ENCODE measurements around the gene PARD3B.

PARD3B gene

DNA sequence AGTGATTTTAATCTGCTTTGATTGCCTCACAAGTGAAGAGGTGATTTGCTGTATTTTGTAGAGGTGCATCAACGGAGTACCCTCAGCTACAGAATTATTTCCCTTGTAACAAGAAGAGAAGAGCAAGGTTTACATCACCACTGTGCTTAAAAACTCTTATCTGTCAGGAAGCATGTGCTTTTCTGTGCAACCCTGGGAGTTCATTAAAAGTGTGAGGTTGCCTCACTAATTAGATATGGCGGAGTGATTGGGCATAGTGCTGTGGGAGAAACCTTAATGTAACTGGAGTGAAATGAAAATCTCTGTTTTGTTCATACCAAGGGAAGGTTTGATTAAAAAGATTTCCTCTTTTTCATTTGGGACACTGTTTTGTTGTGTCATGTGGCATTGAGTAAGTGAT, 544.7 kb downstream of the PARD3B start:
- TF ChIP-seq, protein P1, sequence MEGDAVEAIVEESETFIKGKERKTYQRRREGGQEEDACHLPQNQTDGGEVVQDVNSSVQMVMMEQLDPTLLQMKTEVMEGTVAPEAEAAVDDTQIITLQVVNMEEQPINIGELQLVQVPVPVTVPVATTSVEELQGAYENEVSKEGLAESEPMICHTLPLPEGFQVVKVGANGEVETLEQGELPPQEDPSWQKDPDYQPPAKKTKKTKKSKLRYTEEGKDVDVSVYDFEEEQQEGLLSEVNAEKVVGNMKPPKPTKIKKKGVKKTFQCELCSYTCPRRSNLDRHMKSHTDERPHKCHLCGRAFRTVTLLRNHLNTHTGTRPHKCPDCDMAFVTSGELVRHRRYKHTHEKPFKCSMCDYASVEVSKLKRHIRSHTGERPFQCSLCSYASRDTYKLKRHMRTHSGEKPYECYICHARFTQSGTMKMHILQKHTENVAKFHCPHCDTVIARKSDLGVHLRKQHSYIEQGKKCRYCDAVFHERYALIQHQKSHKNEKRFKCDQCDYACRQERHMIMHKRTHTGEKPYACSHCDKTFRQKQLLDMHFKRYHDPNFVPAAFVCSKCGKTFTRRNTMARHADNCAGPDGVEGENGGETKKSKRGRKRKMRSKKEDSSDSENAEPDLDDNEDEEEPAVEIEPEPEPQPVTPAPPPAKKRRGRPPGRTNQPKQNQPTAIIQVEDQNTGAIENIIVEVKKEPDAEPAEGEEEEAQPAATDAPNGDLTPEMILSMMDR (IDR thresholded peaks at IDR 0.05; ENCODE audit: insufficient read depth, missing control alignments) = no peak
- DNase-seq (ENCODE audit: insufficient read length, low spot score) (no peak), FAIRE-seq (no peak)

DNA sequence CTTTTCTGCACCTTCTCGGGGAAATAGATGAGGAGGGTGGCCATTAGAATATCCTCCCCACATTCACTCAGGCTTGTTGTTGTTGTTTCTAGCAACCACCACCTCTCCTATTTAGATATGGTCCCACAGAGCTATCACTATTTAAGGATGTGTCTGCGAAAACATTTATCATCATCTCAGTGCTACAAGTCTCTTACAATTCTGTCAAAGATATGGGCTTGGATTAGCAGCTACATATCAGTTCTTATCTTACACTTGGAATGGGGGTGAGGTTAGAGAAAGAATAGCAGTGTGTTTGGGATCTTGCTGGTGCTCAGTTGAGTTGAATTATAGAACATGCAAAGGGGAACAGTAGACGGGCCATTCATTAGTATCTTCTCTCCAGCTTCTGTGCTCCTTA, 546.1 kb downstream of the PARD3B start:
- TF ChIP-seq, protein P1 (IDR thresholded peaks at IDR 0.05; ENCODE audit: insufficient read depth, missing control alignments) = no peak
- DNase-seq (ENCODE audit: insufficient read length, low spot score) = no peak
- FAIRE-seq = no peak

DNA sequence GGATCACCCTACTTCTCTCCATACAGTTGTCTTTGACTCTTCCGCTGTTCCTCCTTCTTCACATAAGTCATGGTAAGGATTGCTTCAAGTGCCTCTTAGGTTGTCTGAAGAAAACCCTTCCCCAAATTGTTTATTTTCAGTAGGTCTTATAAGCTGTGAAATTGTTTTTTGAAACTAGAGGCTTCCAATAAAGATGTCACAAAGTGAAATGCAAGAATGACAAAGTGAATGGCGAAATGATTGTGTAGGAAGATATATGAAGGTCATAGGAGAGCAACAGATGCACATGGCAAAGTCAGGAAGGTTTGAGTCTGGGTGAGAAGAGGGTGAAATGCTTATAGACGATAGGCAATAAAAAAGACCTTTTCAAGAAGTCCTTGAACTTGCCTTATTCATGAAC, 548.8 kb downstream of the PARD3B start:
- DNase-seq (ENCODE audit: insufficient read length, low spot score) = no peak
- TF ChIP-seq, protein P1 (IDR thresholded peaks at IDR 0.05; ENCODE audit: insufficient read depth, missing control alignments) = no peak
- FAIRE-seq = no peak

DNA sequence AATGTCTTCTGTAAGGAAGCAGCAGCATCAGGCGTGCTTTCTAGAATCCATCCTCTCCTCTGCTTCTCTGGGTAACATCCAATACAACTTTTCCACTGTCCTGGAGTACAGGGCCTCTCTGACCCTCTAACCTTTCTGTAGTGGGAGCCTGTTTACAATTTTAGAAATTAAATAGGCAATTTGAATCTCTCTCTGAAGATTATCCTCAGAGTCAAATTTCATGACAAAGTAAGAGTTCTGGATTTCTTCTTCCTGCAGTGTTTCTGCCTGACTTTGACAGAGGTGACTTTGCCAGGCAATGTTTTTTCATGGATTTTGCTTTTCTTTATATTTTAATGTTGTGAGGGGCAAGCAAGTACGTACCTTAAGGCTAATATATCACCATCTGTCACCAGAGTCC, 558.4 kb downstream of the PARD3B start:
- TF ChIP-seq, protein P1 (IDR thresholded peaks at IDR 0.05; ENCODE audit: insufficient read depth, missing control alignments) = no peak

DNA sequence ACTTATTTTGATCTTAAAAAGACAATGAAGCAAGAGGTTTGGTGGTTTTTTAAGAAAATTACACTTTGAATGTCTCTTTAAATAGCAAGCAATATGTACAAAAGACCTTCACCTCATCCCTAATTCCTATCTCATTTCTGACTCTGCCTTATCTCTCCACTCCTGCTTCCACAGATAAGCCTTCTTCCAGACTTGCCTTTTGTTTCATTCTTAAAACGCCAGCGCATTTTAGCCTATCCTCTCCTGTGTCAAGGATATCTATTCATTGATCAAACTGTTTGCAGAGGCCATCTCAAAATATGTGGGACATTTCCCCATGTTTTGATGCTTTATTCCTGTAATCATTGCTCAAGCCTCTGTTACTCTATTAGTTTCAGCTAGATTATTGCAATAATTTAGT, 562.5 kb downstream of the PARD3B start:
- FAIRE-seq = no peak
- no peak for DNase-seq (ENCODE audit: insufficient read length, low spot score)
- TF ChIP-seq, protein P1 (IDR thresholded peaks at IDR 0.05; ENCODE audit: insufficient read depth, missing control alignments) = no peak

More for the DNA sequence above, 558.4 kb downstream of the PARD3B start:
- DNase-seq (ENCODE audit: insufficient read length, low spot score) (no peak), FAIRE-seq (no peak)

DNA sequence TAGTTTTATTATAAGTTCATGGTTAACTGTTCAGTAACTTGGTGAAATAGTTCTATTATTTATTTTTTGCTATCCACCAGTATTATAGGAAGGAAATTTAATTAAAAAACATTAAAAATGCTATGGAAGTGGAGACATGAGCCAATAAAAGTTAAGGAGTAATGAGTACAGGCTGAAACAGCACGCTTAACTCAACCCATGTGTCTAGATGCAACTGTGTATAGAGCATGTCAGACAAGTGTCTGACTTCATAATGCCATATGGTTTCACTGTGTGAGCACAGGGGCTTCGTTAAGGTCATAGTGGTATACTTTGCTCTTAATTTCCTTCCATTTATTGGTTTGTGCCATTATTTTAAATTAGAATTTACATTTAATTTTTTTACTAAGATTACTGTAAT, 570.2 kb downstream of the PARD3B start:
- FAIRE-seq (no peak), DNase-seq (ENCODE audit: insufficient read length, low spot score) (no peak)
- TF ChIP-seq, protein P1 (IDR thresholded peaks at IDR 0.05; ENCODE audit: insufficient read depth, missing control alignments) = no peak

DNA sequence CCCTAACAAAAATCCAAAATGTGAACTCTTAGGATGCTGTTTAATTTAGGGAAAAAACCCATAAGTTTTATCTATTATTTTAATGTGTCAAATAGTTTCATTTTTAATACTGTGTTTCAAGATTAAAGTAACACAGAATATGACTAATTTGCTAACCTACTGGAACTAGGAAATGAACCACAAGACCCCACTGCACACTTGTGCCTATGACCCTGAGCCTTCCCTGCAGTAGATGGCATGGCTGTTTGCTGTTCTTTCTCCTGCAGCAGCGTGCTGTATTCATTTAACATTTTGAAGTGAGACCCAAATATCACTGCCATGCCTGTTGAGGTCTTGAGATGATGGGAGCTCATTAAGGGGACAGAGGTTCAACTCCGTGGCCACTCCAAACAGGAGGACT, 571.9 kb downstream of the PARD3B start:
- no peak for DNase-seq (ENCODE audit: insufficient read length, low spot score)
- TF ChIP-seq, protein P1 (IDR thresholded peaks at IDR 0.05; ENCODE audit: insufficient read depth, missing control alignments) = no peak
- no peak for FAIRE-seq

Data from D721Med (cell line).